Parathyroid adenoma (tissue), 2 donors: ENCODE data around the gene DHX35.

Source experiments
- H2AFZ ChIP-seq: fragments of 300-600 bp; sonication (generic); one replicate; pipeline ENCODE4 v1.7.0; 2017; ENCODE audit warnings: antibody characterized with exemption, mild to moderate bottlenecking
- H3K27ac ChIP-seq: fragments of 300-600 bp; sonication (generic); one replicate; pipeline ENCODE4 v1.7.0; 2017
- H3K27me3 ChIP-seq: fragments of 300-600 bp; sonication (generic); one replicate; pipeline ENCODE4 v1.7.0; 2017; ENCODE audit warnings: low read length; ENCODE audit not compliant: control insufficient read depth, insufficient read depth
- H3K36me3 ChIP-seq: fragments of 300-600 bp; sonication (generic); one replicate; pipeline ENCODE4 v1.7.0; 2017; ENCODE audit warnings: low read length; ENCODE audit not compliant: control insufficient read depth, insufficient read depth
- H3K4me1 ChIP-seq: fragments of 300-600 bp; sonication (generic); one replicate; pipeline ENCODE4 v1.7.0; 2017; ENCODE audit warnings: control low read depth
- H3K4me2 ChIP-seq: fragments of 300-600 bp; sonication (generic); one replicate; pipeline ENCODE4 v1.7.0; 2017; ENCODE audit warnings: low read length
- H3K4me3 ChIP-seq: fragments of 300-600 bp; sonication (generic); one replicate; pipeline ENCODE4 v1.7.0; 2017; ENCODE audit warnings: low read depth, low read length
- H3K79me2 ChIP-seq: fragments of 300-600 bp; sonication (generic); one replicate; pipeline ENCODE4 v1.7.0; 2017; ENCODE audit warnings: control low read depth
- H3K9ac ChIP-seq: fragments of 300-600 bp; sonication (generic); one replicate; pipeline ENCODE4 v1.7.0; 2017; ENCODE audit warnings: mild to moderate bottlenecking
- H3K9me3 ChIP-seq: fragments of 300-600 bp; sonication (generic); one replicate; pipeline ENCODE4 v1.7.0; 2017; ENCODE audit warnings: low read length; ENCODE audit not compliant: control insufficient read depth
- CTCF ChIP-seq: fragments of 300-600 bp; sonication (generic); IDR thresholded peaks from one replicate; pipeline ENCODE4 v1.7.0; 2017; ENCODE audit warnings: antibody characterized with exemption, mild to moderate bottlenecking
- donor health status: primary hyperparathyroidism.

The DHX35 gene

GRCh38 chr20:38946836-38947235 lies 15.3 kb upstream of the DHX35 start:
- Histone ChIP-seq H3K27me3 (no peaks in the 10 kb centered on the region), H3K79me2 (no peaks in the 10 kb centered on the region), H3K4me2 (no peak overlapping the region), H3K9me3 (no peaks in the 10 kb centered on the region), H3K27ac (no peak overlapping the region), H3K4me3 (no peak overlapping the region), H3K4me1 (no peaks in the 10 kb centered on the region), H3K36me3 (no peaks in the 10 kb centered on the region), H2AFZ (no peak overlapping the region), H3K9ac (no peak overlapping the region)
- no peak for TF ChIP-seq CTCF

- H3K27ac ChIP-seq: no peak overlapping the region
- H3K9ac ChIP-seq: no peak overlapping the region
- no peaks in the 10 kb centered on the region for H3K9me3 ChIP-seq
- no peak overlapping the region for H3K4me2 ChIP-seq
- no peak overlapping the region for H2AFZ ChIP-seq
- H3K4me1 ChIP-seq: no peaks in the 10 kb centered on the region
- H3K79me2 ChIP-seq: no peaks in the 10 kb centered on the region
- TF ChIP-seq CTCF: no peak
- no peaks in the 10 kb centered on the region for H3K27me3 ChIP-seq
- no peaks in the 10 kb centered on the region for H3K36me3 ChIP-seq
- H3K4me3 ChIP-seq: no peak overlapping the region
Observed at GRCh38 chr20:38947931-38948362, 14.2 kb upstream of the DHX35 start.

- no peaks in the 10 kb centered on the region for H3K79me2 ChIP-seq
- H3K9me3 ChIP-seq: no peaks in the 10 kb centered on the region
- H3K27me3 ChIP-seq: no peaks in the 10 kb centered on the region
- H3K27ac ChIP-seq: no peak overlapping the region
- H2AFZ ChIP-seq: no peak overlapping the region
- no peak for TF ChIP-seq CTCF
- H3K36me3 ChIP-seq: no peaks in the 10 kb centered on the region
- H3K9ac ChIP-seq: no peak overlapping the region
- no peak overlapping the region for H3K4me3 ChIP-seq
- no peak overlapping the region for H3K4me2 ChIP-seq
- H3K4me1 ChIP-seq: no peaks in the 10 kb centered on the region
Observed at GRCh38 chr20:38950254-38950653, 11.9 kb upstream of the DHX35 start.

- no peaks in the 10 kb centered on the region for H3K79me2 ChIP-seq
- H3K9me3 ChIP-seq: no peaks in the 10 kb centered on the region
- H3K36me3 ChIP-seq: no peaks in the 10 kb centered on the region
- no peak for TF ChIP-seq CTCF
- no peak overlapping the region for H3K4me2 ChIP-seq
- no peak overlapping the region for H3K27ac ChIP-seq
- H3K9ac ChIP-seq: no peak overlapping the region
- H2AFZ ChIP-seq: no peak overlapping the region
- H3K4me1 ChIP-seq: no peaks in the 10 kb centered on the region
- H3K4me3 ChIP-seq: no peak overlapping the region
- H3K27me3 ChIP-seq: no peaks in the 10 kb centered on the region
Observed at GRCh38 chr20:38951611-38952010, 10.5 kb upstream of the DHX35 start.

GRCh38 chr20:38952153-38952552 lies 10.0 kb upstream of the DHX35 start:
- H3K36me3 ChIP-seq: no peaks in the 10 kb centered on the region

More at GRCh38 chr20:38952153-38952552, 10.0 kb upstream of the DHX35 start:
- Histone ChIP-seq H3K27me3 (no peaks in the 10 kb centered on the region), H3K27ac (no peak overlapping the region), H3K4me1 (no peaks in the 10 kb centered on the region), H3K79me2 (no peaks in the 10 kb centered on the region), H3K9ac (no peak overlapping the region), H3K4me2 (no peak overlapping the region), H3K9me3 (no peaks in the 10 kb centered on the region), H2AFZ (no peak overlapping the region), H3K4me3 (no peak overlapping the region)
- no peak for TF ChIP-seq CTCF
